K562 (cell line): ENCODE data around the gene METTL14. TPM values are rescaled to one million over a fixed set of nuclear protein-coding genes. Genes with fewer than 3 reads are reported as not detected.

Experiments used
- ATAC-seq: fragments of 200-7000 bp; cut with Tn5 transposase; 3 replicates; pipeline ENCODE4 v1.9.1; 2020; ENCODE audit warnings: moderate library complexity
- BruUV-seq: library from RNA; stranded (reverse); fragments of 400-500 nt; replicated peaks from 2 replicates; lab custom pipeline; 2021; lab: Mats Ljungman, UMichigan
- CTCF ChIA-PET: fragments of 300-600 bp; formaldehyde crosslinking; extraction: SDS; loops from one replicate; lab custom pipeline; 2021; ENCODE audit warnings: low intra/inter-chr PET ratio; lab: Yijun Ruan, JAX
- POLR2A ChIA-PET: fragments of 300-600, 350-650 bp; sonication (Branson Sonifier 250); formaldehyde crosslinking; extraction: SDS; loops from one replicate; lab custom pipeline; 2021; ENCODE audit warnings: antibody characterized with exemption, inconsistent platforms; lab: Yijun Ruan, JAX
- DNase-seq, 4 experiments: peaks; one replicate each; pipeline versions ENCODE4 v3.0.0 to v3.0.0-alpha.2; 2011 to 2018; ENCODE audit warnings: low spot score in 3 of 4, mixed read lengths in 3 of 4; ENCODE audit errors: extremely low read depth in 1 of 4
- FAIRE-seq: peaks from 2 replicates; lab custom pipeline; 2011; peaks lifted over from hg19 to GRCh38; lab: Jason Lieb, UNC
- H2AFZ ChIP-seq: 2 replicates; pipeline ENCODE4 v1.6.0; 2011; ENCODE audit warnings: low read depth, low read length, control low read depth, inconsistent platforms
- H3K27ac ChIP-seq: fragments of 200-600 bp; 3 replicates; pipeline ENCODE4 v1.8.0; 2011; ENCODE audit warnings: low read depth, mild to moderate bottlenecking, control low read depth, inconsistent platforms, low read length, moderate library complexity, mixed read lengths; ENCODE audit errors: extremely low read depth
- H3K27me3 ChIP-seq, 2 experiments: fragments of 300-600 bp in 1 of 2; 2 replicates in 1 of 2; 3 replicates in 1 of 2; pipeline versions ENCODE4 v1.6.0 to v1.8.0; 2011; ENCODE audit warnings: inconsistent platforms in 2 of 2, low read length in 2 of 2, mild to moderate bottlenecking in 1 of 2, mixed read lengths in 1 of 2, moderate library complexity in 1 of 2; ENCODE audit not compliant: control insufficient read depth in 2 of 2, insufficient read depth in 2 of 2
- H3K36me3 ChIP-seq: fragments of 300-600 bp; 3 replicates; pipeline ENCODE4 v1.8.0; 2011; ENCODE audit warnings: mild to moderate bottlenecking, low read length, inconsistent platforms; ENCODE audit not compliant: control insufficient read depth, insufficient read depth
- H3K4me1 ChIP-seq, 2 experiments: fragments of 200-600 bp in 1 of 2; replicated peaks in 1 of 2; 2 replicates in 1 of 2; 3 replicates in 1 of 2; pipeline versions ENCODE4 v1.5.1 to v1.8.0; 2011; ENCODE audit warnings: inconsistent platforms in 2 of 2, low read length in 2 of 2, mild to moderate bottlenecking in 1 of 2, mixed read lengths in 1 of 2, moderate library complexity in 1 of 2; ENCODE audit not compliant: control insufficient read depth in 2 of 2, insufficient read depth in 2 of 2
- H3K4me2 ChIP-seq: 2 replicates; pipeline ENCODE4 v1.6.1; 2011; ENCODE audit warnings: low read length, control low read depth, inconsistent platforms, mixed read lengths; ENCODE audit not compliant: insufficient read depth
- H3K4me3 ChIP-seq: fragments of 200-600 bp; sonication (generic), shearing (Covaris generic); 2 replicates; pipeline ENCODE4 v1.5.1; 2016; ENCODE audit warnings: control low read depth, inconsistent platforms
- H3K79me2 ChIP-seq: fragments of 200-600 bp; 3 replicates; pipeline ENCODE4 v1.8.0; 2011; ENCODE audit warnings: low read length, inconsistent platforms; ENCODE audit not compliant: control insufficient read depth, insufficient read depth
- H3K9ac ChIP-seq, 2 experiments: 2 replicates each; pipeline versions ENCODE4 v1.6.0 to v1.6.1; 2011; ENCODE audit warnings: low read depth in 2 of 2, low read length in 2 of 2, control low read depth in 1 of 2, inconsistent platforms in 1 of 2, mild to moderate bottlenecking in 1 of 2, mixed read lengths in 1 of 2; ENCODE audit not compliant: insufficient read depth in 1 of 2
- H3K9me1 ChIP-seq: one replicate; pipeline ENCODE4 v1.6.0; 2011; ENCODE audit warnings: inconsistent platforms, mild to moderate bottlenecking, low read length, moderate library complexity; ENCODE audit not compliant: control insufficient read depth, insufficient read depth
- H3K9me3 ChIP-seq: replicated peaks from 2 replicates; pipeline ENCODE4 v1.5.1; 2011; ENCODE audit warnings: low read depth, low read length, inconsistent platforms; ENCODE audit not compliant: control insufficient read depth, insufficient read depth
- H4K20me1 ChIP-seq: replicated peaks from 2 replicates; pipeline ENCODE4 v1.6.1; 2011; ENCODE audit warnings: low read length, inconsistent platforms, mixed read lengths; ENCODE audit not compliant: control insufficient read depth, insufficient read depth
- CTCF ChIP-seq, 3 experiments: IDR thresholded peaks in 2 of 3; conservative IDR thresholded peaks in 1 of 3; 2 replicates each; pipeline ENCODE4 v1.5.1; 2011 to 2012; ENCODE audit warnings: low read length in 3 of 3, mild to moderate bottlenecking in 3 of 3, control low read depth in 2 of 3, improper control_type of control experiment in 1 of 3, inconsistent platforms in 1 of 3, low read depth in 1 of 3, mixed read lengths in 1 of 3, moderate library complexity in 1 of 3; ENCODE audit not compliant: insufficient read depth in 2 of 3
- RAD21 ChIP-seq, 2 experiments: fragments of 250-450 bp in 1 of 2; fragments of 450-650 bp in 1 of 2; sonication (Bioruptor Pico) in 1 of 2; formaldehyde crosslinking in 1 of 2; IDR thresholded peaks in 1 of 2; conservative IDR thresholded peaks in 1 of 2; 2 replicates each; pipeline versions ENCODE4 v1.4.0 to v1.8.0; 2020 to 2022; ENCODE audit warnings: mild to moderate bottlenecking in 2 of 2, moderate library complexity in 1 of 2
- TGIF2 ChIP-seq: sonication (generic); formaldehyde crosslinking; IDR thresholded peaks from 2 replicates; pipeline ENCODE4 v1.8.1; 2022; ENCODE audit warnings: mild to moderate bottlenecking, missing genetic modification reagents, moderate library complexity
- WGBS: fragments of 100-300 bp; shearing (Covaris generic); methylation state at CpG from one replicate; pipeline ENCODE4 v1.1.6; 2016; ENCODE audit warnings: low coverage, mixed read lengths; ENCODE audit not compliant: insufficient coverage; ENCODE audit errors: missing lambda C conversion rate; 5-methylcytosine and 5-hydroxymethylcytosine counted together
- in situ Hi-C: fragments of 300-500 bp; cut with MboI; formaldehyde crosslinking; loops from 4 replicates; pipeline ENCODE4 v1.15.0; 2018; ENCODE audit warnings: inconsistent platforms, mixed read lengths
- intact Hi-C: fragments of 100-400 bp; cut with micrococcal nuclease; formaldehyde crosslinking; loops from 2 replicates; pipeline ENCODE4 v1.14.2; 2022
- polyA plus RNA-seq, 8 experiments: library from polyadenylated mRNA; depleted of rRNA in 4 of 8; stranded (reverse) in 5 of 8; unstranded in 3 of 8; fragments of >200 nt; fragmentation: Nextera tagmentation in 2 of 8; fragmentation: Illumina TruSeq in 1 of 8; extraction: Ambion mirVana in 2 of 8; extraction: Trizol in 1 of 8; gene quantifications; 2 replicates each; pipeline versions ENCODE4 v1.2.1 to v1.2.3, GENCODE V29; 2011 to 2014; ENCODE audit warnings: inconsistent platforms in 1 of 8, missing spikeins in 1 of 8
- total RNA-seq, 7 experiments: library from RNA; depleted of rRNA in 6 of 7; stranded (reverse); fragments of >200 nt in 6 of 7; fragmentation: Illumina TruSeq in 2 of 7; extraction: Trizol in 2 of 7; gene quantifications; 2 replicates each; pipeline versions ENCODE4 v1.2.1 to v1.2.3, GENCODE V29; 2011 to 2021; ENCODE audit warnings: low replicate concordance in 1 of 7

METTL14 gene
- total and polyA plus RNA-seq, 9 of the 15 experiments (the other 6 are each of a cell fraction or from before 2014, with no cell fraction given), result 16.7 to 42.4 (median 27.7) TPM

DNA sequence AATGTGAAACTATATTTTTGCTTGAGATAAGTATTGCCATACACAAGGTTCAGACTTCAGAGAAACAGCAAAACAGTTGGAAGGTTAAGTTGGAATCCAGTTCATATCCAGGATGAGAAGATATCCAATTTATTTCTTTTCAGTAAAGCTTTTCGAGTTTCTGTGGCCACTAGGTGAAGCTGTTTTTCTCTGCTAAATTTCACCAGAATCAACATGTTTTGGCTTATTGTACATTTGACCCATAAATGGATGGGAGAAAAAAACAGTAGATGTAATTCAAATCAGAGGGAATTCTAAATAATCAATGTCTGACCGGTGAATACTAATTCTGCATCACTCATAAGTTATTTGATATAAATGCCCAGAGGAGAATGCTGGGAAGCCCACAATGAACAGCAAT is 9.1 kb upstream of the METTL14 start:
- FAIRE-seq (no peak), DNase-seq (no peak), ATAC-seq (no peak)
- no peak overlapping the region for H3K4me2 ChIP-seq
- no peaks in the 10 kb centered on the region for H3K9me1 ChIP-seq
- ChIA-PET POLR2A (interaction anchor here (0.9 kb wide), 1 partner anchor 9 kb away, joined by 3 read pairs; the partner anchor contains the start of gene METTL14), CTCF (no interaction called here)
- TF ChIP-seq RAD21 (CRISPR knock-in tag; conservative IDR thresholded peaks at IDR 0.05 in 1 of 2, IDR thresholded peaks at IDR 0.05 in 1 of 2) (peak in 1 of 2 experiments; percentile 17; a peak in 1 of 4 replicates), TGIF2 (no peak), CTCF (IDR thresholded peaks at IDR 0.05 in 2 of 3, conservative IDR thresholded peaks at IDR 0.05 in 1 of 3; ENCODE audit: insufficient read depth in 2 of 3, low read depth in 1 of 3, low read length in 3 of 3) (peak in 2 of 3 experiments; percentile 11 to 25; a peak in 1 of 6 replicates)
- no peak overlapping the region for H3K9ac ChIP-seq
- no peak overlapping the region for H2AFZ ChIP-seq
- no peaks in the 10 kb centered on the region for H3K79me2 ChIP-seq
- no peaks in the 10 kb centered on the region for H3K36me3 ChIP-seq
- H3K4me1 ChIP-seq, result no peaks in the 10 kb centered on the region
- H3K9me3 ChIP-seq, result no peaks in the 10 kb centered on the region
- intact Hi-C loops (no loop called here), in situ Hi-C loops (loop anchor here (25.0 kb wide), 1 partner anchor 389 kb away; no protein-coding TSS in a partner anchor)
- H3K4me3 ChIP-seq, result no peak overlapping the region
- H3K27ac ChIP-seq, result no peak overlapping the region
- no peaks in the 10 kb centered on the region for H3K27me3 ChIP-seq
- H4K20me1 ChIP-seq, result no peaks in the 10 kb centered on the region
- no TSS peak for BruUV-seq
- WGBS, result 3% methylated on average over 2 of the region's 2 CpGs
